Caki2 (cell line): ENCODE results near the gene PPP2R5B. TPM values are rescaled to one million over a fixed set of nuclear protein-coding genes. Genes with fewer than 3 reads are reported as not detected.

Experiments used
- DNase-seq: peaks from one replicate; pipeline ENCODE4 v3.0.0-alpha.2; 2015; ENCODE audit warnings: low read depth
- in situ Hi-C: cut with HindIII; loops from 2 replicates; pipeline ENCODE4 v1.10.0; 2016; ENCODE audit warnings: low sequenced_read_pairs, low pct_unique_long_range_greater_than_20kb, mixed read lengths
- total RNA-seq: library from RNA; depleted of rRNA; stranded (reverse); fragments of >200 nt; shearing (Covaris generic); gene quantifications from 2 replicates; pipeline ENCODE4 v1.2.3, GENCODE V29; 2014; ENCODE audit warnings: low replicate concordance

PPP2R5B gene
- total RNA-seq, 1 experiment from 2014 or later: 13.2 TPM

GRCh38 chr11:64887757-64888405 is 36.6 kb upstream of the PPP2R5B start:
- in situ Hi-C loops: no loop called here
- DNase-seq: peak; percentile 84

DNA sequence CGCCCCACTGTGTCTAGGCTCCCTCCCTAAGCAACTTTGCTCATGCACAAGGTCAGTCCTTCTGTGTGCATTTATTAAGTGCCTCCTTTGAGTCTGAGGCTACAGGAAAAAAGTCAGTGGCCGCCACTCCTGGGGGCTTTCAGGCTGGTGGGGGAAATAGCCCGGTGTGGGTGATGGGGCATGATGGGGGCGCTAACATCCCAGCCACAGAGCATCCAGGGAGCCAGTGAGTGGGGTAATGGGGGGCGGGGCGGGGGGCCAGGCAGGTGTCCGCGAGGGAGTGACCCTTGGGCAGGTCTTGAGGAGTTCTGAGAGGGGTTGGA is 36.1 kb upstream of the PPP2R5B start:
- DNase-seq: no peak
- in situ Hi-C loops: no loop called here

GRCh38 chr11:64888729-64889511 is 35.6 kb upstream of the PPP2R5B start:
- peak; percentile 86 for DNase-seq
- in situ Hi-C loops: no loop called here

GRCh38 chr11:64890522-64890939 is 34.0 kb upstream of the PPP2R5B start:
- DNase-seq: no peak
- in situ Hi-C loops: no loop called here

- in situ Hi-C loops: no loop called here
- DNase-seq: no peak
Observed at GRCh38 chr11:64891215-64891848, 33.2 kb upstream of the PPP2R5B start.

- in situ Hi-C loops: no loop called here
- no peak for DNase-seq
Observed at GRCh38 chr11:64891880-64892279, 32.6 kb upstream of the PPP2R5B start.

GRCh38 chr11:64892411-64892831 is 32.1 kb upstream of the PPP2R5B start:
- in situ Hi-C loops: no loop called here

GRCh38 chr11:64892838-64893193 is 31.7 kb upstream of the PPP2R5B start:
- no peak for DNase-seq
- in situ Hi-C loops: no loop called here

More at GRCh38 chr11:64892411-64892831, 32.1 kb upstream of the PPP2R5B start:
- DNase-seq: no peak

DNA sequence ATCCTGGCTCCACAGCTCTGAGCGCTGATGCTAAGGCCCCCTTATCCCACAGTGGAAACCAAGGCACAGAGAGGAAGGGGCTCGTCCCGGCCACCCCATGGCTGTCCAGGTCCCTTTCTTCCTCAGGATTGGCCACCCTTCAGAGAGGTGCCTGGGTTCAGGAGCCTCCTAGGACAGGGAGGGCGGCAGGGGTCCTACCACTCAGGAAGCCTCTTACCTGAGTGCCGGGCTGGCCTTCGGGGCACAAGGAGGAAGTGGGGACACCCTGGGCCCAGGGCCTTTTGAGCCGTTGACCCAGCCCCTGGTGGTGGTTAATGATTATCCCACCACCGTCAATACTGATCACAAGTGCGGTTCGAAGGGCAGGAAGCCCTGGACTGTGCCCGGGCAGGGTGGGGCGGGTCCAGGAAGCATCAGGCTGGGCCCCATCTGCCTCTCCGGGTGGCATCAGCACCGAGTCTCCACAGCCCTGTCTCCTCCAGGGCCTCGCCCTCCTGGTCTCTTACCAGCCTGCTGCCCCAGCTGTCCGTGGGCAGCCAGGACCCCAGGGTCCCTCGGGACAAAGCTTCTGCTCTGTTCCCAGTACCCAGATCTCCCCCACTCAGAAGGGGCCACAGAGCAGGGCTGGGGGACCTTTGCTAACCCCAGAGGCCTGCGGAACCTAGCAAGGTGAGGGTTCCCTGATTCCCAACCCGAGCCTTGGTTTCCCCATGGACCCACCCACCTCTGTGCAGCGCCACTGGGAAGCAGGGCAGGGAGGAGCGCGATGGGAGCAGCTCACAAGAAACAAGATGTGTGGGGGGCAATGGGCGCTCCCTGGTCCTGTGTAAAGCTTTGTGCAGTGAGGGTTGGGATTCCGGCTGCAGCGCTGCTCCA is 31.1 kb upstream of the PPP2R5B start:
- in situ Hi-C loops: no loop called here
- peak; percentile 50 for DNase-seq

GRCh38 chr11:64894070-64894811 is 30.2 kb upstream of the PPP2R5B start:
- in situ Hi-C loops: no loop called here
- peak; percentile 52 for DNase-seq

DNA sequence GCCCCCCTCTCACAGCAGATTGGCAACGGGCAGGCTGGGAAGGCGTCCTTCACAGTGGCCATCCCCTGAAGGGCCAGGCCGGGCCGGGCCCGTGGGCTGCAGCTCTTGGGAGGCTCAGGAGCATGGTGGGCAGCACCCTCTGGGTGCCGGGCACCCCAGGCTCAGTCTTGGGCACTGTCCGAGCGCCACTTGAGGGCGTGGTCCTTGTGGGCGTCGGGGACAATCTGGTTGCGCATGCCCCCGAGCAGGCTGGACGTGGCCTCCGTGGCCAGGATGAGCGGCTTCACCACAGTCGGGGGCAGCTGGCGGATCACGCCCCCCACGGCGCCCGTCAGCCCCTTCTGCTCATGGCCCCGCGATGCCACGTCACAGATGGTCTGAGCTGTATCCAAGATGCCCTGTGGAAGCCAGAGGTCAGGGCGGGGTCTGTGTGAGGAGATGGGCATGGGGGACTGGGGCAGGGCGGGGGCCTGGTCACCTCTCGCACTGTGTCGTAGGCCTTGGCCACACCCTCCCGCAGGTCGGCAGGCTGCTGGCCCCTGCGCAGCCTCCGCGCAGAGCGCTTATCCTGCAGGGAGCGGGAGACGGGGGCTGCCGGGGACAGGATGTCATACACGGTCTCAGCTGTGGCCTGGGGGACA is 29.6 kb upstream of the PPP2R5B start:
- in situ Hi-C loops: no loop called here
- DNase-seq: no peak

DNA sequence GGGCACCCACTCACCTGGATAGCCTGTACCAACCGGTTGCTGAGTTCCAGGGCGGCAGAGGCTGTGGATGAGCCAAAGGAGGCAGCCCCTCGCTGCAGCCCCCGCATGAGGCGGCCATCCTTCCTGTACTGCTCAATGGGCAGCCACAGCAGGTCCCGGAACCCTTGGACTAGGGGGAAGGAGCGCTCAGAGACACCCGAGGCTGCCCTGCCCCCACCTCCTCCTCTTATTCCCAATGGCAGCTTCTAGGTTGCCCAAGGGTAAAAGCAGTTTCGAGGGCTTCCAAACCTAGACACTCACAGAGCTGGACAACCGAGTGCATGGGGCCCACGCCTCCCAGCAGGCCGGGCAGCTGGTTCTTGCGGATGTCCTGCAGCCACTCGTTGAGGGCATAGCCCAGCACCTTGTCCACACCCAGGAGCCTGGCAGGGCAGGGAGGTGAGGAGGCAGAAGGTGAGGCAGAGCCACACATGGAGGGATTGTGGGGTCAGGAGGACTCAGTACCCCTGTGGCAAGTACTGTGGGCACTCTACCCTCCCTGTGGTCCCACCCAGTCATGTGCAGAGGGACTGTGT is 28.0 kb upstream of the PPP2R5B start:
- in situ Hi-C loops: no loop called here
- DNase-seq: no peak

- in situ Hi-C loops: no loop called here
Observed at GRCh38 chr11:64897381-64898075, 27.0 kb upstream of the PPP2R5B start.

GRCh38 chr11:64898076-64898445 is 26.4 kb upstream of the PPP2R5B start:
- no peak for DNase-seq
- in situ Hi-C loops: no loop called here

More at GRCh38 chr11:64897381-64898075, 27.0 kb upstream of the PPP2R5B start:
- no peak for DNase-seq

- DNase-seq: no peak
- in situ Hi-C loops: no loop called here
Observed at GRCh38 chr11:64898541-64898940, 25.9 kb upstream of the PPP2R5B start.

- in situ Hi-C loops: no loop called here
- peak; percentile 64 for DNase-seq
Observed at GRCh38 chr11:64900263-64900678, 24.2 kb upstream of the PPP2R5B start.

DNA sequence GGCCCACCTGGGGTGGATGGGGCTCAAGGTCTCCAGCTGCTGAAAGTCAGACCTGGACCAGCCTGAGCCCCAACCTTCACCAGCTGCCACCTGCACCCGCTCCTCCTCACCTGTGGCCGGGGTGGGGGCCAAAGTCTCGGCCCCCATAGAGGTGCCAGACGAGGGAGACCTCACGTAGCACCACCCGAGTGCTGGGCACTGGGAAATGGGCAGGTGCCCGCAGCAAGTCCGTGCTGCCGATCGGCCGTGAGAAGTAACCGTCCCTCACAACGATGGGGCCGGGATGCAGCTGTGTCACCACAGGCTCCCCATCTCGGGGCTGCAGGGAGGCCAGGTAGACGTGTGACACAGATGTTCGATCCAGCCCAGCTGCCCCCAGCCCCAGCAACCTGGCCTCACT is 23.7 kb upstream of the PPP2R5B start:
- no peak for DNase-seq
- in situ Hi-C loops: no loop called here
